ENCODE measurements around the gene CP. TPM values are rescaled to one million over a fixed set of nuclear protein-coding genes. Genes with fewer than 3 reads are reported as not detected.
"Not testable (repeated sequence)": the region's sequence is repeated elsewhere in the genome, so short reads cannot be mapped to it uniquely, and the experiment has no call there.

The CP gene
- polyA plus RNA-seq, 4 donors, result 0.64 to 1.3 (median 0.97) TPM

- DNase-seq (ENCODE audit: low read depth in 4 of 4, low spot score in 3 of 4), result no peak
Observed at GRCh38 chr3:149231871-149232270, 10.2 kb upstream of the CP start.

GRCh38 chr3:149227591-149228268 is 6.1 kb upstream of the CP start:
- no peak for DNase-seq (ENCODE audit: low read depth in 4 of 4, low spot score in 3 of 4)

GRCh38 chr3:149226776-149227175 is 5.1 kb upstream of the CP start:
- DNase-seq (ENCODE audit: low read depth in 4 of 4, low spot score in 3 of 4), result no peak

- DNase-seq (ENCODE audit: low read depth in 4 of 4, low spot score in 3 of 4), result no peak
Observed at GRCh38 chr3:149224736-149225594, 3.3 kb upstream of the CP start.

GRCh38 chr3:149223461-149223820 is 1.8 kb upstream of the CP start:
- no peak for DNase-seq (ENCODE audit: low read depth in 4 of 4, low spot score in 3 of 4)

- DNase-seq (ENCODE audit: low read depth in 4 of 4, low spot score in 3 of 4), result not testable (repeated sequence)
Observed at GRCh38 chr3:149219380-149220121, 2.1 kb downstream of the CP start.

GRCh38 chr3:149217347-149217746 is 4.3 kb downstream of the CP start:
- no peak for DNase-seq (ENCODE audit: low read depth in 4 of 4, low spot score in 3 of 4)

GRCh38 chr3:149216193-149216869 is 5.3 kb downstream of the CP start:
- DNase-seq (ENCODE audit: low read depth in 4 of 4, low spot score in 3 of 4), result no peak

- DNase-seq (ENCODE audit: low read depth in 4 of 4, low spot score in 3 of 4), result no peak
Observed at GRCh38 chr3:149215515-149215914, 6.1 kb downstream of the CP start.

GRCh38 chr3:149214702-149215101 is 6.9 kb downstream of the CP start:
- no peak for DNase-seq (ENCODE audit: low read depth in 4 of 4, low spot score in 3 of 4)

GRCh38 chr3:149212386-149212785 is 9.2 kb downstream of the CP start:
- DNase-seq (ENCODE audit: low read depth in 4 of 4, low spot score in 3 of 4), result no peak

GRCh38 chr3:149209431-149209830 is 12.2 kb downstream of the CP start:
- DNase-seq (ENCODE audit: low read depth in 4 of 4, low spot score in 3 of 4), result no peak

- DNase-seq (ENCODE audit: low read depth in 4 of 4, low spot score in 3 of 4), result no peak
Observed at GRCh38 chr3:149207475-149207874, 14.2 kb downstream of the CP start.

- no peak for DNase-seq (ENCODE audit: low read depth in 4 of 4, low spot score in 3 of 4)
Observed at GRCh38 chr3:149204390-149204991, 17.1 kb downstream of the CP start.

- DNase-seq (ENCODE audit: low read depth in 4 of 4, low spot score in 3 of 4), result no peak
Observed at GRCh38 chr3:149203758-149204157, 17.9 kb downstream of the CP start.

GRCh38 chr3:149199474-149199873 is 22.2 kb downstream of the CP start:
- DNase-seq (ENCODE audit: low read depth in 4 of 4, low spot score in 3 of 4), result no peak

- no peak for DNase-seq (ENCODE audit: low read depth in 4 of 4, low spot score in 3 of 4)
Observed at GRCh38 chr3:149198611-149199010, 23.0 kb downstream of the CP start.

- DNase-seq (ENCODE audit: low read depth in 4 of 4, low spot score in 3 of 4), result no peak
Observed at GRCh38 chr3:149197669-149198068, 24.0 kb downstream of the CP start.

- DNase-seq (ENCODE audit: low read depth in 4 of 4, low spot score in 3 of 4), result not testable (repeated sequence)
Observed at GRCh38 chr3:149196805-149197592, 24.6 kb downstream of the CP start.

- DNase-seq (ENCODE audit: low read depth in 4 of 4, low spot score in 3 of 4), result no peak
Observed at GRCh38 chr3:149195221-149195620, 26.4 kb downstream of the CP start.

Data from right renal pelvis (tissue), 4 donors.